H9 (cell line): ENCODE measurements around the gene R3HDM4. TPM values are rescaled to one million over a fixed set of nuclear protein-coding genes. Genes with fewer than 3 reads are reported as not detected.

ENCODE experiments used
- DNase-seq: peaks from one replicate; pipeline ENCODE4 v3.0.0-alpha.2; 2017
- H2AFZ ChIP-seq: one replicate; pipeline ENCODE4 v1.6.1; 2013; ENCODE audit warnings: mild to moderate bottlenecking, low read length, control low read depth, moderate library complexity
- H2AK5ac ChIP-seq: 2 replicates; pipeline ENCODE4 v1.6.1; 2013; ENCODE audit warnings: low read length, control low read depth, mixed read lengths; ENCODE audit not compliant: insufficient read length
- H2BK120ac ChIP-seq: one replicate; pipeline ENCODE4 v1.6.1; 2013; ENCODE audit warnings: low read depth, mild to moderate bottlenecking, low read length, control low read depth, inconsistent platforms; ENCODE audit not compliant: poor library complexity, severe bottlenecking
- H2BK12ac ChIP-seq: 2 replicates; pipeline ENCODE4 v1.6.1; 2013; ENCODE audit warnings: low read length, control low read depth, mixed read lengths, low read depth; ENCODE audit not compliant: insufficient read length
- H2BK15ac ChIP-seq: 2 replicates; pipeline ENCODE4 v1.6.1; 2013; ENCODE audit warnings: low read depth, low read length, control low read depth
- H2BK20ac ChIP-seq: one replicate; pipeline ENCODE4 v1.6.1; 2013; ENCODE audit warnings: low read depth, mild to moderate bottlenecking, low read length, control low read depth, inconsistent platforms; ENCODE audit not compliant: poor library complexity, severe bottlenecking
- H2BK5ac ChIP-seq: 2 replicates; pipeline ENCODE4 v1.6.1; 2013; ENCODE audit warnings: low read length, control low read depth, mixed read lengths; ENCODE audit not compliant: insufficient read length
- H3K14ac ChIP-seq: 2 replicates; pipeline ENCODE4 v1.6.1; 2013; ENCODE audit warnings: low read length, control low read depth; ENCODE audit not compliant: insufficient read depth
- H3K18ac ChIP-seq: 2 replicates; pipeline ENCODE4 v1.6.1; 2013; ENCODE audit warnings: low read depth, mild to moderate bottlenecking, mixed read lengths, low read length, control low read depth; ENCODE audit not compliant: insufficient read length
- H3K23ac ChIP-seq: 2 replicates; pipeline ENCODE4 v1.6.1; 2013; ENCODE audit warnings: low read length, control low read depth, mixed read lengths, low read depth; ENCODE audit not compliant: insufficient read length
- H3K23me2 ChIP-seq: 2 replicates; pipeline ENCODE4 v1.6.1; 2013; ENCODE audit warnings: low read depth, mild to moderate bottlenecking, mixed read lengths, low read length, control low read depth; ENCODE audit not compliant: insufficient read length, poor library complexity, severe bottlenecking
- H3K27ac ChIP-seq: 2 replicates; pipeline ENCODE4 v1.5.1; 2013; ENCODE audit warnings: low read length, control low read depth, mixed read lengths, low read depth; ENCODE audit not compliant: insufficient read length
- H3K27me3 ChIP-seq: 2 replicates; pipeline ENCODE4 v1.6.1; 2013; ENCODE audit warnings: low read length, control low read depth, inconsistent platforms; ENCODE audit not compliant: insufficient read depth
- H3K4ac ChIP-seq: 2 replicates; pipeline ENCODE4 v1.6.1; 2013; ENCODE audit warnings: low read depth, mild to moderate bottlenecking, control low read depth, inconsistent platforms, low read length, moderate library complexity
- H3K4me1 ChIP-seq: 2 replicates; pipeline ENCODE4 v1.6.1; 2013; ENCODE audit warnings: low read length, control low read depth, inconsistent platforms; ENCODE audit not compliant: insufficient read depth
- H3K4me2 ChIP-seq: 2 replicates; pipeline ENCODE4 v1.6.1; 2013; ENCODE audit warnings: low read length, control low read depth, mixed read lengths; ENCODE audit not compliant: insufficient read length, insufficient read depth
- H3K56ac ChIP-seq: 2 replicates; pipeline ENCODE4 v1.6.1; 2013; ENCODE audit warnings: low read depth, mild to moderate bottlenecking, mixed read lengths, low read length, control low read depth; ENCODE audit not compliant: insufficient read length
- H3K79me1 ChIP-seq: 2 replicates; pipeline ENCODE4 v1.6.1; 2013; ENCODE audit warnings: low read depth, mild to moderate bottlenecking, moderate library complexity, low read length, control low read depth, inconsistent platforms; ENCODE audit not compliant: insufficient read depth, poor library complexity, severe bottlenecking
- H3K79me2 ChIP-seq: 2 replicates; pipeline ENCODE4 v1.6.1; 2013; ENCODE audit warnings: low read length, control low read depth, inconsistent platforms; ENCODE audit not compliant: insufficient read depth
- H3K9ac ChIP-seq: 2 replicates; pipeline ENCODE4 v1.6.1; 2013; ENCODE audit warnings: low read length, control low read depth, mixed read lengths; ENCODE audit not compliant: insufficient read length; ENCODE audit errors: extremely low read depth
- H3K9me3 ChIP-seq: one replicate; pipeline ENCODE4 v1.6.1; 2013; ENCODE audit warnings: low read depth, low read length, inconsistent platforms; ENCODE audit not compliant: control insufficient read depth
- H3T11ph ChIP-seq: one replicate; pipeline ENCODE4 v1.6.1; 2013; ENCODE audit warnings: mild to moderate bottlenecking, low read length, control low read depth, inconsistent platforms
- H4K20me1 ChIP-seq: one replicate; pipeline ENCODE4 v1.6.1; 2013; ENCODE audit not compliant: control insufficient read depth, insufficient read length, insufficient read depth
- H4K5ac ChIP-seq: 2 replicates; pipeline ENCODE4 v1.6.1; 2013; ENCODE audit warnings: low read depth, mild to moderate bottlenecking, mixed read lengths, low read length, control low read depth; ENCODE audit not compliant: insufficient read length
- H4K8ac ChIP-seq: replicated peaks from 2 replicates; pipeline ENCODE4 v1.6.1; 2013; ENCODE audit warnings: low read length, control low read depth, mixed read lengths, low read depth; ENCODE audit not compliant: insufficient read length
- H4K91ac ChIP-seq: 2 replicates; pipeline ENCODE4 v1.6.1; 2013; ENCODE audit warnings: low read depth, mild to moderate bottlenecking, moderate library complexity, mixed read lengths, low read length, control low read depth; ENCODE audit not compliant: insufficient read length
- H3K27ac Mint-ChIP-seq, 3 experiments: 2 replicates in 2 of 3; 3 replicates in 1 of 3; pipeline ENCODE4 v1.8.0; 2020 to 2021; ENCODE audit warnings: mixed read lengths in 3 of 3, mild to moderate bottlenecking in 1 of 3, moderate library complexity in 1 of 3
- H3K27me3 Mint-ChIP-seq: 2 replicates; pipeline ENCODE4 v1.8.0; 2021; ENCODE audit warnings: low read depth, mild to moderate bottlenecking, moderate library complexity, mixed read lengths
- H3K36me3 Mint-ChIP-seq, 3 experiments: 2 replicates in 2 of 3; 3 replicates in 1 of 3; pipeline ENCODE4 v1.8.0; 2020 to 2021; ENCODE audit warnings: low read depth in 3 of 3, mixed read lengths in 3 of 3; ENCODE audit not compliant: insufficient read depth in 1 of 3
- H3K4me1 Mint-ChIP-seq, 2 experiments: 2 replicates each; pipeline ENCODE4 v1.8.0; 2020; ENCODE audit warnings: mixed read lengths in 2 of 2
- H3K4me3 Mint-ChIP-seq, 2 experiments: 2 replicates in 1 of 2; 3 replicates in 1 of 2; pipeline ENCODE4 v1.8.0; 2020 to 2021; ENCODE audit warnings: mild to moderate bottlenecking in 2 of 2, mixed read lengths in 2 of 2, moderate library complexity in 1 of 2
- H3K9me3 Mint-ChIP-seq, 2 experiments: 2 replicates in 1 of 2; 3 replicates in 1 of 2; pipeline ENCODE4 v1.8.0; 2020; ENCODE audit warnings: mild to moderate bottlenecking in 2 of 2, mixed read lengths in 2 of 2, moderate library complexity in 1 of 2
- WGBS: extraction: QIAGEN DNeasy Blood & Tissue Kit; methylation state at CpG from one replicate; pipeline ENCODE4 v1.1.7; 2013; ENCODE audit warnings: missing lambda C conversion rate, low lambda C conversion rate, mixed read lengths; ENCODE audit not compliant: insufficient read length; ENCODE audit errors: extremely low coverage; 5-methylcytosine and 5-hydroxymethylcytosine counted together
- total RNA-seq: library from RNA; stranded (reverse); gene quantifications from 2 replicates; pipeline ENCODE4 v1.2.1, GENCODE V29; 2021
- TF ChIP-seq, protein P1 (sequence below): fragments of 200-600 bp; sonication (generic); conservative IDR thresholded peaks from 3 replicates; pipeline ENCODE4 v1.8.0; 2021; ENCODE audit warnings: antibody characterized with exemption, mild to moderate bottlenecking

Gene R3HDM4
- total RNA-seq, 1 experiment from 2014 or later: 66.4 TPM

DNA sequence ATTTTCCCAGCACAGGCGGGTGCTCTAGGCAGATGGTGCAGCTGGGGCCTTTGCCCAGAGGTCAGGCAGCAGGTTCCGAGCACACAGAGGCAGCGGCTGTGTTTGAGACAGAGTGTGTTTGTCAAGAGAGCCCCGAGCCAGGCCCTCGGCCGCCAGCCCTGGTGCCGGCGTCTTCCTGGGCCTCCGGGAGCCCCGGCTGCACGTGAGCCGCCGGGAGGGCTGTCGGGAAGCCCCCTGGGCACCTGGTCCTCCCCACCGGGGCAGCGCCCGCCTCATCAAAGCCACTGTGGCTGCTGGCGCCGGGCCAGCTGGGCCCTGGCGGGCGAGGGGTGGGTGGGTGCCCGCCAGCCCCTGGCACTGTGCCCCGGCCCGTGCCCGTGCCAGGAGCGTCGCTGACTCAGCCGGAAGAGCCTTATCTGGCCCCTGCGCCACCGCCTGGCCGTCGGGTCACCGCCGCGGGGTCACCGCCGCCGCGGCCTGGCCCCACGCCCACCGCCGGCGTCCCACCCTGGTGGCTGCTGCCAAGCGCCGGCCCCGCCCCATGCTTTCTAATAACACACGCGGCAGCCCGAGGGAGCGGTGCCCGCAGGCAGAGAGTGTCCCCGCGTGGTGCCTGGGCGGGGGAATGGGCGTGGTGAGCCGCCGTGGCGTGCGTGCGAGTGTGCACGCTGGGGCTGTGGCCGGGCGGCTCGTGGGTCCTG lies 27.7 kb upstream of the R3HDM4 start:
- Histone ChIP-seq H3K27ac (no peak overlapping the region), H3K4me2 (no peak overlapping the region), H3K9me3 (no peaks in the 10 kb centered on the region), H3K27me3 (no peaks in the 10 kb centered on the region), H2AK5ac (no peak overlapping the region), H3K4me1 (no peaks in the 10 kb centered on the region), H3K79me1 (no peaks in the 10 kb centered on the region), H4K5ac (no peak overlapping the region), H3T11ph (no peak overlapping the region), H3K9ac (no peak overlapping the region), H3K23ac (no peak overlapping the region), H3K56ac (no peak overlapping the region), H4K20me1 (peaks cover 8% of the 10 kb centered on the region), H2BK12ac (no peak overlapping the region), H2BK15ac (no peak overlapping the region), H2BK5ac (no peak overlapping the region), H3K79me2 (peaks cover 10% of the 10 kb centered on the region; the same call in 1 of the 2 replicates), H3K4ac (no peak overlapping the region), H4K8ac (no peak overlapping the region), H3K23me2 (no peaks in the 10 kb centered on the region), H4K91ac (no peak overlapping the region), H2BK120ac (no peak overlapping the region), H2BK20ac (no peak overlapping the region), H2AFZ (no peak overlapping the region), H3K18ac (no peak overlapping the region), H3K14ac (no peak overlapping the region; the same call in 1 of the 2 replicates)
- peaks cover 19 to 47% (median 46%) of the 10 kb centered on the region in 3 experiments; a peak in 6 of 7 replicates for H3K36me3 Mint-ChIP-seq
- H3K27ac Mint-ChIP-seq: peak overlapping the region in 2 of 3 experiments; percentile 84 to 85; a peak in 2 of 7 replicates
- DNase-seq: no peak
- no peaks in the 10 kb centered on the region for H3K9me3 Mint-ChIP-seq
- H3K4me1 Mint-ChIP-seq: 0 out of 4 replicates have a peak, but pooled peaks cover 0 to 3% of the 10 kb centered on the region in 2 experiments
- no peak overlapping the region; a peak in 1 of 5 replicates for H3K4me3 Mint-ChIP-seq
- WGBS: no CpG with 5 or more reads among the region's 64 CpGs
- H3K27me3 Mint-ChIP-seq: no peaks in the 10 kb centered on the region; the same call in 1 of the 2 replicates
- TF ChIP-seq, protein P1, sequence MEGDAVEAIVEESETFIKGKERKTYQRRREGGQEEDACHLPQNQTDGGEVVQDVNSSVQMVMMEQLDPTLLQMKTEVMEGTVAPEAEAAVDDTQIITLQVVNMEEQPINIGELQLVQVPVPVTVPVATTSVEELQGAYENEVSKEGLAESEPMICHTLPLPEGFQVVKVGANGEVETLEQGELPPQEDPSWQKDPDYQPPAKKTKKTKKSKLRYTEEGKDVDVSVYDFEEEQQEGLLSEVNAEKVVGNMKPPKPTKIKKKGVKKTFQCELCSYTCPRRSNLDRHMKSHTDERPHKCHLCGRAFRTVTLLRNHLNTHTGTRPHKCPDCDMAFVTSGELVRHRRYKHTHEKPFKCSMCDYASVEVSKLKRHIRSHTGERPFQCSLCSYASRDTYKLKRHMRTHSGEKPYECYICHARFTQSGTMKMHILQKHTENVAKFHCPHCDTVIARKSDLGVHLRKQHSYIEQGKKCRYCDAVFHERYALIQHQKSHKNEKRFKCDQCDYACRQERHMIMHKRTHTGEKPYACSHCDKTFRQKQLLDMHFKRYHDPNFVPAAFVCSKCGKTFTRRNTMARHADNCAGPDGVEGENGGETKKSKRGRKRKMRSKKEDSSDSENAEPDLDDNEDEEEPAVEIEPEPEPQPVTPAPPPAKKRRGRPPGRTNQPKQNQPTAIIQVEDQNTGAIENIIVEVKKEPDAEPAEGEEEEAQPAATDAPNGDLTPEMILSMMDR: no peak
